ENCODE results near the gene ATP6V0B. TPM values are rescaled to one million over a fixed set of nuclear protein-coding genes. Genes with fewer than 3 reads are reported as not detected.

ATP6V0B gene
- total and polyA plus RNA-seq, 9 donors = 46.2 to 57.6 (median 51.4) TPM

GRCh38 chr1:44016041-44016889 lies 41.5 kb downstream of the ATP6V0B start:
- peaks cover 2% of the 10 kb centered on the region for H3K27me3 ChIP-seq (ENCODE audit: control insufficient read depth, insufficient read depth, low read length)
- DNase-seq = no peak
- no peaks in the 10 kb centered on the region for H3K9me3 ChIP-seq (replicated peaks; ENCODE audit: control insufficient read depth, low read depth, low read length)
- WGBS (ENCODE audit: insufficient coverage) = 88% methylated on average over 15 of the region's 20 CpGs
- H3K4me3 ChIP-seq (ENCODE audit: low read length) = no peak overlapping the region
- peaks cover 18% of the 10 kb centered on the region for H3K4me1 ChIP-seq (ENCODE audit: control insufficient read depth, insufficient read depth, low read length)
- no peaks in the 10 kb centered on the region for H3K36me3 ChIP-seq (ENCODE audit: control insufficient read depth, insufficient read depth, low read length)
- no peak overlapping the region for H3K27ac ChIP-seq (ENCODE audit: low read length)

GRCh38 chr1:44016890-44017400 lies 42.2 kb downstream of the ATP6V0B start:
- Histone ChIP-seq H3K36me3 (ENCODE audit: control insufficient read depth, insufficient read depth, low read length) (no peaks in the 10 kb centered on the region), H3K27me3 (ENCODE audit: control insufficient read depth, insufficient read depth, low read length) (peaks cover 2% of the 10 kb centered on the region), H3K4me1 (ENCODE audit: control insufficient read depth, insufficient read depth, low read length) (peaks cover 18% of the 10 kb centered on the region), H3K4me3 (ENCODE audit: low read length) (no peak overlapping the region), H3K27ac (ENCODE audit: low read length) (no peak overlapping the region), H3K9me3 (replicated peaks; ENCODE audit: control insufficient read depth, low read depth, low read length) (no peaks in the 10 kb centered on the region)
- WGBS (ENCODE audit: insufficient coverage) = 71% methylated on average over 15 of the region's 20 CpGs
- DNase-seq = no peak

- WGBS (ENCODE audit: insufficient coverage) = 68% methylated on average over 12 of the region's 13 CpGs
These were observed 44.7 kb downstream of the ATP6V0B start for GRCh38 chr1:44019466-44019948.

GRCh38 chr1:44020464-44020863 lies 45.7 kb downstream of the ATP6V0B start:
- WGBS (ENCODE audit: insufficient coverage) = 77% methylated on average over 6 of the region's 6 CpGs
- peaks cover 2% of the 10 kb centered on the region for H3K27me3 ChIP-seq (ENCODE audit: control insufficient read depth, insufficient read depth, low read length)
- H3K27ac ChIP-seq (ENCODE audit: low read length) = no peak overlapping the region
- H3K4me1 ChIP-seq (ENCODE audit: control insufficient read depth, insufficient read depth, low read length) = peaks cover 9% of the 10 kb centered on the region
- H3K36me3 ChIP-seq (ENCODE audit: control insufficient read depth, insufficient read depth, low read length) = no peaks in the 10 kb centered on the region
- H3K9me3 ChIP-seq (replicated peaks; ENCODE audit: control insufficient read depth, low read depth, low read length) = no peaks in the 10 kb centered on the region
- no peak for DNase-seq
- H3K4me3 ChIP-seq (ENCODE audit: low read length) = no peak overlapping the region

More at GRCh38 chr1:44019466-44019948, 44.7 kb downstream of the ATP6V0B start:
- H3K27ac ChIP-seq (ENCODE audit: low read length) = no peak overlapping the region
- peaks cover 2% of the 10 kb centered on the region for H3K27me3 ChIP-seq (ENCODE audit: control insufficient read depth, insufficient read depth, low read length)
- H3K4me3 ChIP-seq (ENCODE audit: low read length) = no peak overlapping the region
- DNase-seq = no peak
- H3K36me3 ChIP-seq (ENCODE audit: control insufficient read depth, insufficient read depth, low read length) = no peaks in the 10 kb centered on the region
- H3K9me3 ChIP-seq (replicated peaks; ENCODE audit: control insufficient read depth, low read depth, low read length) = no peaks in the 10 kb centered on the region
- peaks cover 9% of the 10 kb centered on the region for H3K4me1 ChIP-seq (ENCODE audit: control insufficient read depth, insufficient read depth, low read length)

GRCh38 chr1:44021156-44021555 lies 46.4 kb downstream of the ATP6V0B start:
- H3K4me3 ChIP-seq (ENCODE audit: low read length) = no peak overlapping the region
- H3K27ac ChIP-seq (ENCODE audit: low read length) = no peak overlapping the region
- H3K36me3 ChIP-seq (ENCODE audit: control insufficient read depth, insufficient read depth, low read length) = no peaks in the 10 kb centered on the region
- H3K9me3 ChIP-seq (replicated peaks; ENCODE audit: control insufficient read depth, low read depth, low read length) = no peaks in the 10 kb centered on the region
- WGBS (ENCODE audit: insufficient coverage) = 60% methylated on average over 3 of the region's 8 CpGs
- peaks cover 2% of the 10 kb centered on the region for H3K27me3 ChIP-seq (ENCODE audit: control insufficient read depth, insufficient read depth, low read length)
- H3K4me1 ChIP-seq (ENCODE audit: control insufficient read depth, insufficient read depth, low read length) = peaks cover 9% of the 10 kb centered on the region
- DNase-seq = no peak

GRCh38 chr1:44021581-44022321 lies 47.0 kb downstream of the ATP6V0B start:
- peak overlapping the region; percentile 26 for H3K27ac ChIP-seq (ENCODE audit: low read length)

GRCh38 chr1:44024031-44024902 lies 49.5 kb downstream of the ATP6V0B start:
- 90% methylated on average over 7 of the region's 14 CpGs for WGBS (ENCODE audit: insufficient coverage)
- Histone ChIP-seq H3K36me3 (ENCODE audit: control insufficient read depth, insufficient read depth, low read length) (no peaks in the 10 kb centered on the region), H3K27me3 (ENCODE audit: control insufficient read depth, insufficient read depth, low read length) (no peaks in the 10 kb centered on the region)

More at GRCh38 chr1:44021581-44022321, 47.0 kb downstream of the ATP6V0B start:
- no peaks in the 10 kb centered on the region for H3K36me3 ChIP-seq (ENCODE audit: control insufficient read depth, insufficient read depth, low read length)
- H3K4me1 ChIP-seq (ENCODE audit: control insufficient read depth, insufficient read depth, low read length) = peaks cover 9% of the 10 kb centered on the region
- no peaks in the 10 kb centered on the region for H3K9me3 ChIP-seq (replicated peaks; ENCODE audit: control insufficient read depth, low read depth, low read length)
- H3K4me3 ChIP-seq (ENCODE audit: low read length) = no peak overlapping the region
- peaks cover 2% of the 10 kb centered on the region for H3K27me3 ChIP-seq (ENCODE audit: control insufficient read depth, insufficient read depth, low read length)
- no peak for DNase-seq
- WGBS (ENCODE audit: insufficient coverage) = 89% methylated on average over 10 of the region's 10 CpGs

GRCh38 chr1:44024903-44025525 lies 50.3 kb downstream of the ATP6V0B start:
- H3K4me3 ChIP-seq (ENCODE audit: low read length) = no peak overlapping the region
- H3K9me3 ChIP-seq (replicated peaks; ENCODE audit: control insufficient read depth, low read depth, low read length) = no peaks in the 10 kb centered on the region
- no peaks in the 10 kb centered on the region for H3K36me3 ChIP-seq (ENCODE audit: control insufficient read depth, insufficient read depth, low read length)
- no peak overlapping the region for H3K27ac ChIP-seq (ENCODE audit: low read length)
- H3K27me3 ChIP-seq (ENCODE audit: control insufficient read depth, insufficient read depth, low read length) = no peaks in the 10 kb centered on the region
- peaks cover 14% of the 10 kb centered on the region for H3K4me1 ChIP-seq (ENCODE audit: control insufficient read depth, insufficient read depth, low read length)
- 85% methylated on average over 12 of the region's 13 CpGs for WGBS (ENCODE audit: insufficient coverage)
- DNase-seq = no peak

More at GRCh38 chr1:44024031-44024902, 49.5 kb downstream of the ATP6V0B start:
- Histone ChIP-seq H3K27ac (ENCODE audit: low read length) (no peak overlapping the region), H3K9me3 (replicated peaks; ENCODE audit: control insufficient read depth, low read depth, low read length) (no peaks in the 10 kb centered on the region), H3K4me1 (ENCODE audit: control insufficient read depth, insufficient read depth, low read length) (peaks cover 15% of the 10 kb centered on the region), H3K4me3 (ENCODE audit: low read length) (no peak overlapping the region)
- DNase-seq = no peak

GRCh38 chr1:44025816-44026215 lies 51.1 kb downstream of the ATP6V0B start:
- H3K36me3 ChIP-seq (ENCODE audit: control insufficient read depth, insufficient read depth, low read length) = no peaks in the 10 kb centered on the region
- H3K4me1 ChIP-seq (ENCODE audit: control insufficient read depth, insufficient read depth, low read length) = peaks cover 11% of the 10 kb centered on the region
- 80% methylated on average over 3 of the region's 3 CpGs for WGBS (ENCODE audit: insufficient coverage)
- H3K9me3 ChIP-seq (replicated peaks; ENCODE audit: control insufficient read depth, low read depth, low read length) = no peaks in the 10 kb centered on the region
- H3K27ac ChIP-seq (ENCODE audit: low read length) = no peak overlapping the region
- DNase-seq = no peak
- no peak overlapping the region for H3K4me3 ChIP-seq (ENCODE audit: low read length)
- H3K27me3 ChIP-seq (ENCODE audit: control insufficient read depth, insufficient read depth, low read length) = no peaks in the 10 kb centered on the region

Measured in muscle of leg (tissue), 11 donors.